C1 segment of cervical spinal cord (tissue), 14 donors: ENCODE results near the gene AGAP1.

Source experiments
- DNase-seq, 14 donors: peaks; one replicate each; lab custom pipeline; 2025; lab: John Stamatoyannopoulos, UW

Gene AGAP1

DNA sequence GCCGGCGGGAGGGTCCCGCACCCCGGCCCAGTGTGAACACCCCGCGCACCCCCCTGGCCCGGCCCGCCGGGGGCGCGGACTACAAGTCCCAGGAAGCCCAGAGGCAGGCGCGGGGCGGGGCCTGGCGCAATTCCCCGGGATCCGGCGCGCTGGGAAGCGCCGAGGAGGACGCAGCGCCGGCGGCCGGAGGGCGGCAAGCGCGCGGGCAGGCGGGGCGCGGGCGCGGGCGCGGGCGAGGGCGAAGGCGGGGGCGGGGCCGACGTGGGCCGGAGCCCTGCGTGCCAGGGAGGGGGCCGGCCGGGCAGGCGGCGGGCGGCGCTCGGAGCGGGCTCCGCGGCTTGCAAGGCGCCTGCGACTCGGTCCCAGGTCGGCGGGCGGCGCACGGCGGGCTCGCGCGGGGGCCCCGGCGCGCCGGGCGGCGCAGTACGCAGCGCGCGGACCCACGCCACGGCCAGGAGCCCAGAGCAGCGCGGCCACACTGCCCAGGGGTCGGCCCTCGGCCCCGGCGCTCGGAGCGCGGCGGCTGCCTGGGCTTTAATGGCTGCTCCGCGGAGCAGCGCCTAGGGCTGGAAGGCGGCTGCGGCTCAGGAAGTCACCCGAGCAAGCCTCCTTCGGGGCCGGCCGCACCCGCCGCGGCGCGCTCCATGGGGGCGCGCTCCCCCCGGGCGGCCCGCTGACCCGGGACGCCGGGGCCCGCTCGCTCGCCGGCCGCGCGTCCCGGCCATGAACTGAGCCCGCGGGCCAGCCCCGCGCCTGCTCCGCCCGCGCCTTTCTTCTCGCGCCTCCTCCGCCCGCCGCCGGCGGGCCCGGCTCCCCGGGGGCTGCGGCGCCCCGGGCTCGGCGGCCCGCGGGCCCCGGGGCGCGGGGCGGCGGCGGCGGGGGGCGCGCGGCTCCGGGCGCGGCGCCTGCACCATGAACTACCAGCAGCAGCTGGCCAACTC, at the start of gene AGAP1:
Gene AGAP1 (plus strand): TSS at position 269 of the 941 bp plus-strand sequence.
- DNase-seq: peak; percentile 31 to 93 (median 82)

DNA sequence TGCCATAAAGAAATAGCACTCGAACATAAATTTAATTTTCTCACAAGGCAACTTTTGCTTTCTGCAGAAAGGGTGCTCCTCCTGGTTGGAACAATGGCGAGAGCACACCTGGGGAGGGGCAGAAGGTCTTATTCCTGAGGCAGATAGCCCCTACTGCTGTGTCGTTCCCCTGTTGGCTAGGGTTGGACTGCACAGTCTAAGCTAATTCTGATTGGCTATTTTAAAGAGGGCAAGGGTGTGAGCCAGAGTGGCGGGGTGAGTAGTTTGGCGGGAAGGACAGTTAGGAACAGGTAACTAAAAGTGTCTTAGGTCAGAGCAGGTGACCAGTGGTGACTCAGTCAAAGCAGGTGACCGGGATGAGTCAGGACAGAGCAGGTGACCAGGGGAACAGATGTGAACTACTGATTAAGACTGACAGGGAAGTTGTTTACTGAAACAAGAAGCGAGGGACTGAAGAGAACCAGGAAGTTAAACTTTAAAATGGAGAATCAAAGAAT, 49.7 kb upstream of the AGAP1 start:
- no peak for DNase-seq

DNA sequence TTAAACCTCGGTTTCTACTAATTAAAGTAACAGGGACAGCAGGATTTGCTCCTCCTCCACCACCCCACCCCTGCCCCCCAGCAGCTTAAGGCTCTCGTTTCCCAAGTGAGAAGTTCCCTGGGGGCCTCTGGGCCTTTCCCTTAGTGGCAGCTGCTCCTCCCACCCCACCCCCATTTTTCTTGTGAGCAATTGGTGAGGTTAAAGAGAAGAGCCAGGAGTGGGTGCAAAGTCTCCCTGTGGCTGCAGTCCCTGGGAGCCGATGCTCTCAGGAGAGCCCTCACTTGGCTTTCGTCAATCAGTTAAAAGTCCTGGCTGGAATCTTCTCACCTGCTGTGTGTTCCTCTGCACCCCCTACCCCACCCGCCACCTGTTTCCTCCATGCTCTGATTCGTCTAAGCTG, 48.7 kb upstream of the AGAP1 start:
- DNase-seq: no peak

DNA sequence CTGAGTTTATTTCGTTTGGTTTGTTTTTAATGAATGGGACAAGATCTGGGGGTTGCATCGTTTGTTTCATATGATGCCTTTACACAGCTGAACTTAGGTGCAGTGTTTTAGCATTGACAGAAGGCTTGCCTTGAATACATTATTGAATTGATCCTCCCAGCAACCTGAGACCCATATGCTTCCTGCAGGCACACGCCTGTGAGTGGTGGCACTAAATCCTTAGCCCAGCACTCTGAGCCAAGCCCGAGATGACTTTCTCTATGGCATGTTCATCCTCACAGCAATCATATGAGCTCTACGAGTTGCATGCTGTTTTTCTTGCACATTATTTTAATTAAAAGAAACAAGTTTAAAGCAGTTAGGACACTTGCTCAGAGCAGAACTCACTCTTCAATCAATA, 47.8 kb upstream of the AGAP1 start:
- no peak for DNase-seq

DNA sequence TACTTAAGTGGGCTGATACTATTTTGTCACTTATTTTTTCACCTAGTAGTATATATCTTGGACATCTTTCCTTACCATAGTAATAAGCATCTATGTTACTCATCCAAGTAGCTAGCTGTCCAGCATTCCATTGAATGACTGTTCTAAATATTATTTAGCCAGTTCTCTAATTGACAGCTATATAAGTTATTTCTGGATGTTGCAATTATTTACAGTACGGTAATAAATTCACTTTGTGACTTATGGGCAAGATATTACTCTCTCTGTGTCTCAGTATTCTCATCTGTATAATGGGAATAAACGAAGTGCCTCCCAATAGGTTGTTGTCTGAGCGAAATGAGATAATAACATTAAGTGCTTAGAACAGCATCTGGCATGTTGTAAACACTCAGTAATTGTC, 46.6 kb upstream of the AGAP1 start:
- DNase-seq: no peak

- DNase-seq: no peak
These were observed 44.3 kb upstream of the AGAP1 start for GRCh38 chr2:235449568-235449967.

DNA sequence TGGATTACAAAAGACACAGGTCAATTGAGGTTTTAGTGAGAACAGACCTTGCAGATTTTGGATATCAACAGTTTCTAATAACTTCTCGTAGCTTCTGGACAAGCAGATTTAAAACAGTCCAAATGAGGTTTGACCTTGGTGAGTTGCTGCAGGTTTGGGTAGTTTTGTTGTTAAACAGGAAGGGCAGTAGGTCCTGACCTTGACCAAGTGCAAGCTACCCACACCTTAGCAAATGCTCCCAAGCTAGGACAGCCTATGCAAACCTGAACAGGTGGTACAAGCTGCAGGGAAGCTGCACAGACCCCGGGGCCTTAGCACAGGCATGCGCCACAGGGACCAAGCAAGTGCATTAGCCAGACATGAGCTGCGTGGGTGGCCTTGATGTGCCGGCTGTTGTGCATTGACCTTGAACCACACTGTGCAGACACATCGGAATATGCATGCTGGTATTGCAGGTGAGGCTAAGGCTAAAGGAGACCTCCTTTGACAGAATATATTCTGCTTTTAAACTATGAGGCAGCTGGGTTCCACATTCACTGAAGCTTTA, 40.2 kb upstream of the AGAP1 start:
- no peak for DNase-seq

DNA sequence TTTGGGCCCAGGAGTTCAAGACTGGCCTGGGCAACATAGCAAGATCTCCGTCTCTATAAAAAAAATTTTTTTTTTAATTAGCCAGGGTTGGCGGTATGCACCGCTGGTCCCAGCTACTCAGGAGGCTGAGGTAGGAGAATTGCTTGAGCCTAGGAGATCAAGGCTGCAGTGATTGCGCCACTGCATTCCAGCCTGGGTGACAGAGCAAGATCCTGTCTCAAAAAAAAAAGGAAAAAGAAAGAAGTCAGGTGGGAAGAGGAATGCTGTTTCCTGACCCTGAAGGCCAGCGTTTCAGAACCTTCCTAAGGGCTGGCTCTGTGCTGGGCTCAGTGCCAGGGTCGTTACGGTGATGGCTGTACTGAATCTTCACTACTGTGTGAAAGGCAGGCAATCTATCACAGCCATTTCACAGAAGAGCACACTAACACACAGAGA, 35.0 kb upstream of the AGAP1 start:
- DNase-seq: no peak

- no peak for DNase-seq
These were observed 33.2 kb upstream of the AGAP1 start for GRCh38 chr2:235460548-235461047.

DNA sequence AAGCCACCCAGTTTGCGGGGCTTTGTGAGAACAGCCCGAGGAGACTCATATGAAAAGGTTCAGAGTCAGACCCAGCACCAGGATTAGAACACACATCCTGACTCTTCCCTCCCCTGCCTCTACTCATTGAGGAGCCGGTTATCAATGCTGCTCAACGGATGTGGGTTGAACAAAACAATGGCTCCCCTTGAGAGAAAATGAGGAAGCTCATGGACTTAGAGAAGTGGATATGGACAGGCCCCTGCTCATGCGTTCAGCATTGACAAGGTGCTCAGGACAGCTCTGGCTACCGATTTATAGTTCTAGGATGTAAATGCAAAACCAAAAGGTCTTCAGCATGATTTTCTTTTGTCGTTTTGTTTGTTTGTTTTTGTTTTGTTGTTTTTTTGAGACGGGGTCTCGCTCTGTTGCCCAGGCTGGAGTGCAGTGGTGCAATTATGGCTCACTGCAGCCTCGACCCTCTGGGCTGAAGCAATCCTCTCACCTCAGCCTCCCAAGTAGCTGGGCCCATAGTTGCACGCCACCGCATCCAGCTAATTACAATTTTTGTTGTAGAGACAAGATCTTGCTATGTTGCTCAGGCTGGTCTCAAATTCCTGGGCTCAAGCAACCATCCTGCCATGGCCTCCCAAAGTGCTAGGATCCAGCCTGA, 32.0 kb upstream of the AGAP1 start:
- DNase-seq: no peak

DNA sequence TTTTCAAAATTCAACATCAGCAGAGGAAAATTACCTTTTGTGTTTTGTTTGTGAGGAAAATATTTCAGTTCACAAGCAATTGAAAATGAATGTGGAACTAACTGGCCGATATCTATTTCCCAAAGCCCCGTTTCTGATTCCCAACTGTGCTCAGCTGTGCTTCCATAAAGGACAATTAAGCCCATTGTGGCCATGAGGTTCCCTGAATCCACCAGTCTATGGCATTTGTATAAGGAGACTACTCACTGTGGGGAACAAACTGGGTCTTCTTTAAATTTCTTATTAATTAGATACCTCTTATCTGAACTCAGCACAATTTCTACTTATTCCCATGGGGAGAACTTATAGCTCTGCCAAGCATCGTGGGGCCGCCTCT, 31.4 kb upstream of the AGAP1 start:
- peak in 2 of 14 donors; percentile 10 to 20 for DNase-seq

GRCh38 chr2:235463893-235464292, 29.9 kb upstream of the AGAP1 start:
- peak in 3 of 14 donors; percentile 3 to 42 (median 13) for DNase-seq

DNA sequence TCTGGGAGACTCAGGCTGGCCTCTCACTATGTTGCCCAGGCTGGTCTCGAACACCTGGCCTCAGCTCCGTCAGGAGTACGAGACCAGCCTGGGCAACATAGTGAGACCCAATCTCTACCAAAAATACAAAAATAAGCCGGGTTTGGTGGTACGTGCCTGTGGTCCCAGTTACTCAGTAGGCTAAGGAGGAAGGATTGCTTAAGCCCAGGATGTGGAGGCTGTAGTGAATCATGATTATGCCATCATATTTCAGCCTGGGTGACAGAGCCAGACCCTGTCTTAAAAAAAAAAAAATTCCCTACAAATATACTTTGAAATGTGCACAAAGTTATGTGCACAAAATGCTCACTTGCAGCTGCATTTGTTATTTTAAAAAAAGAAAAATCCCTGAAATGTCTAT, 26.3 kb upstream of the AGAP1 start:
- no peak for DNase-seq

- peak in 9 of 14 donors; percentile 11 to 55 (median 25) for DNase-seq
These were observed 24.7 kb upstream of the AGAP1 start for GRCh38 chr2:235468978-235469655.

DNA sequence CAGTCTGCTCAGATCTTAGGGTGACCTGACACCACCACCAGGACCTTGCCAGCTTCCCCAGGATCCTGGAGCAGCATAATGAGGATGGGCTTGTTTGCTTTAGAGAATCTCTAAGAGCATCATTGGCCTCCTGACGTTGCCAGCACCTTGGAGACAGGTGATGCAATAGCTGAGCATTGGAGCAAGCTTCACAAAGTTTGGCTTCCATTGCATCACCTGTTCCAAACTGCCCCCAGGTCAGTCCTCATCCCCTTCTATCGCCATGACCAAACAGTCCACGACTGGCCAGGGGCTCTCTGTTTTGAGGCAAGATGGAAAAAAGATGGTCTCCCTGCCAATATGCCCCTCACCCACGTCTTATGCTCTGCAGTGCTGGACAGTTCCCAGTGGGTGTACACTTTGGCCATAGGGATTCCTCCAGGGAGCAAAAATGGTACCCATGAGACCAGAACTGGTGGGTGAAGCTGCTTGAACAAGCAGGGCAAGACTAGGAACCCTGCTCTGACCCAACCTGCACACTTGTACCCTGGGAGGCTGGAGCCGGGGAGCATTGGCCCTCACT, 22.6 kb upstream of the AGAP1 start:
- DNase-seq: no peak

DNA sequence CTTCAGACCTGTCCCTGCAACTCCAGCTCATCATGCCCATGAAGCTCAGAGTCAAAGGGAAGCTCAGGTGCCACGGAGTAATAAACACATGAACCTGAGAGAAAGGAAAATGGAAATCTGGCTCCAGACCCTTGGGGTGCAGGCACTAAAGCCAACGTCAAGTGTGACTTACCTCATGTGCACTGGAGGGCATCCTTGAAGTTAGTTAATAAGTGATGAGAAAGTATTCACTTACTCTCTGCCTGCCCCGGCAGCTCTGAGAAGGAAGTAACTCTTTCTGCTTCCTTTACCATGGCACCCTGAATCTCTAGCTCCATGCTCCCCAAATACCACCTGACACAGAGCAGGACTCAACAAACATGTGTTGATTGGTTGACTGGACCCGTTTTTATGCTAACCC, 21.4 kb upstream of the AGAP1 start:
- DNase-seq: no peak

- DNase-seq: no peak
These were observed 15.2 kb upstream of the AGAP1 start for GRCh38 chr2:235478609-235479008.

DNA sequence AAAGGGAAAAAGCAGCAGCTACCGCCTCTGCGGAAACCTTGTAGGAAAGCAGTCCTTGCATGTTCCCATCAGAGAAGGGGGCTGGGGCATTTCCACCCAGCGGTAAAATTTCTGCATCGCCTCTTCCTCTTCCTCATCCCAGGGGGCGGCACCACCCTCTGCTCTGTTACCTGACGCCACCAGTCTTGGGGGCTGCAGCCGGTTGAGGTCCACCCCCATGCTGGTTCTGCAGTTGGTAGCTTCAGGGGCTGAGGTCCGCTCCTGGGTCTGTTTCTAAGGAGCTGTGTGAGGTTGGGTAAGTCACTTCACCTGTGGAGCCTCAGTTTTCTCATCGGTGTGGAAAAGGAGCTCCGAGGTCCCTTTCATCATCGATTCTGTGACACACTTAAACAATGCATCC, 14.2 kb upstream of the AGAP1 start:
- no peak for DNase-seq

DNA sequence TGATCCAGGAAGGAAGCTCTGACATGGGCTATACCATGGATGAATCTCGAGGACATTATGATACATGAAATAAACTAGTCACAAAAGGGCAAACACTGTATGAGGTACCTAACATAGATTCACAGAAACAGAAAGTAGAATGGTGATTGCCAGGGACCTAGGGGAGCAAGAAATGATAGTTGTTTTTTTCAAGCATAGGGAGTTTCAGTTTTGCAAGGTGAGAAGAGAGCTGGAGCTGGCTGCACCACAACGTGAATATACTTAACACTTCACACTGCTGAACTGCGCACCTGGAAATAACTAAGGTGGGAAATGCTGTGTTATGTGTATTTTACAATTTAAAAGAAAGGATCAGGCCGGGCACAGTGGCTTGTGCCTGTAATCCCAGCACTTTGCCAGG, 13.2 kb upstream of the AGAP1 start:
- DNase-seq: no peak

- no peak for DNase-seq
These were observed 10.5 kb upstream of the AGAP1 start for GRCh38 chr2:235483313-235483712.

DNA sequence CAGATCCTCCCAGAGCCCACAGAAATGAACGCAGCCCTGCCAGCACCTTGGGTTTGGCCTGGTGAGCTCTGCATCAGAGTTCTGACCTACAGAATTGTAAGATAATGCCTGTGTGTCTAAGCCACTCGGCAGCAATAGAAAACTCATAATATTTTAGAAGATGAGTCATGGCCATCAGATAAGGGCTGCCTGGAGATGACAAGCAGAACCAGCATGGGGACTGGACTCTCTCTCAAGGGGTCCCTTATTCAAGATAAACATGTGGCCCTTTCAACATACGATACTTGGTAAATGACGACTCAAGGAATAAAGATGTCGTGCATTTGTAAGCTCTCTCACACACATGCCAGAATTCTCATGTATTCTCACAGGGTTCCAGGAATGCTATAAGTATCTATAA, 8.5 kb upstream of the AGAP1 start:
- no peak for DNase-seq
